PC-9 (cell line): ENCODE measurements around the gene SP3.

Experiments used
- EZH2 ChIP-seq: fragments of 200-600 bp; sonication (generic); IDR thresholded peaks from 2 replicates; pipeline ENCODE4 v1.8.0; 2017; ENCODE audit warnings: antibody characterized with exemption, low read depth
- TF ChIP-seq, protein P1 (sequence below): fragments of 200-600 bp; sonication (generic); conservative IDR thresholded peaks from 2 replicates; pipeline ENCODE4 v1.6.1; 2017; ENCODE audit warnings: mixed run types, antibody characterized with exemption, mild to moderate bottlenecking, moderate library complexity

DNA sequence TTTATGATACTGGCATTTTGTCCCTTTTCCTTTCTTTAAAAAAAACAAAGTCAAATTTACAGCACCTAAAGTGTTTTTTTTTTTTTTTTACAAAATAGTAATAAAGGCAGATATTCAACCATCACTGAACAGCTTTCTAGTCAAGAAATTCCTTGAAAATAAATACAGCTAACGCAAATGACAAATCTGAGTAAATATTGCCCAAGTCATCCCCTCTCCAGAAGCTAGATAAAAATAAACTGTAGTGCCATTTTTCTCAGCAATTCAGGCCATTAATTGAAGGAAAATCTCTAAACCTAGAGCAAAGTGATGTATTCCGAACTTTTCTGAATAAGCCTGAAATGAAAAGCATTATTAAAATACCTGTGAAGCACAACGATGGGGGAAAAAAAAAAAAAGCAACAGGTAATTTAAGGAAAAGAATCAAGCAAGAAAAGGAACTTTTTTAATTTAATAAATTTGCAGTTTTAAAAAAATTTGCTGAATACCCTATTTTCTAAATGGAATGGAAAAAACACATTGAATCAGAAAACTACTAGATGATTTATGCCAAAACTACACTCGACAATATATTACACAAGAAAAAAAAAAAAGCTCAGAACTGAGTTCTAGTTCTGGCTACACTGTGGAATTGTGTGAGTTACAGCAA is 6.9 kb downstream of the SP3 start:
- no peak for TF ChIP-seq EZH2
- TF ChIP-seq, protein P1, sequence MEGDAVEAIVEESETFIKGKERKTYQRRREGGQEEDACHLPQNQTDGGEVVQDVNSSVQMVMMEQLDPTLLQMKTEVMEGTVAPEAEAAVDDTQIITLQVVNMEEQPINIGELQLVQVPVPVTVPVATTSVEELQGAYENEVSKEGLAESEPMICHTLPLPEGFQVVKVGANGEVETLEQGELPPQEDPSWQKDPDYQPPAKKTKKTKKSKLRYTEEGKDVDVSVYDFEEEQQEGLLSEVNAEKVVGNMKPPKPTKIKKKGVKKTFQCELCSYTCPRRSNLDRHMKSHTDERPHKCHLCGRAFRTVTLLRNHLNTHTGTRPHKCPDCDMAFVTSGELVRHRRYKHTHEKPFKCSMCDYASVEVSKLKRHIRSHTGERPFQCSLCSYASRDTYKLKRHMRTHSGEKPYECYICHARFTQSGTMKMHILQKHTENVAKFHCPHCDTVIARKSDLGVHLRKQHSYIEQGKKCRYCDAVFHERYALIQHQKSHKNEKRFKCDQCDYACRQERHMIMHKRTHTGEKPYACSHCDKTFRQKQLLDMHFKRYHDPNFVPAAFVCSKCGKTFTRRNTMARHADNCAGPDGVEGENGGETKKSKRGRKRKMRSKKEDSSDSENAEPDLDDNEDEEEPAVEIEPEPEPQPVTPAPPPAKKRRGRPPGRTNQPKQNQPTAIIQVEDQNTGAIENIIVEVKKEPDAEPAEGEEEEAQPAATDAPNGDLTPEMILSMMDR = no peak
